22Rv1 (cell line): ENCODE measurements around the gene ITPKC.

Experiments used
- ZFX ChIP-seq: fragments of 450-650 bp; IDR thresholded peaks from 2 replicates; pipeline ENCODE4 v1.6.1; 2017; ENCODE audit warnings: antibody characterized with exemption, borderline replicate concordance
- TF ChIP-seq, protein P1 (sequence below): fragments of 450-650 bp; IDR thresholded peaks from 2 replicates; pipeline ENCODE4 v1.5.1; 2017; ENCODE audit warnings: mild to moderate bottlenecking

DNA sequence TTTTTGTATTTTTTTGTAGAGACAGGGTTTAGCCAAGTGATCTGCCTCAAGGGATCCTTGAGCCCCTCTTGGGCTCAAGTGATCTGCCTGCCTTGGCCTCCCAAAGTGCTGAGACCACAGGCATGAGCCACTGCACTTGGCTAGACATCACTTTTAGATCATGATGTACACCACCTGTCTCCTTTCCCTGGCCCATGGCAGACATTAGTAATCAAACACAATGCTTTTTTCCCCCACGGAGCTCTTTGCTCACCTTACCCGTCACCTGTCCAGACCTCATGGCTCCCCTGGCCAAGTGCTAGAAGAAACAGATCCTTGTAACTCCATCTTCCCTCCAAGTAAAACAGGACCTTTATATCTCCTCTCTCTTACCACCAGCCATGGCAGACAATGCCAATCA is 44.9 kb upstream of the ITPKC start:
- TF ChIP-seq, protein P1, sequence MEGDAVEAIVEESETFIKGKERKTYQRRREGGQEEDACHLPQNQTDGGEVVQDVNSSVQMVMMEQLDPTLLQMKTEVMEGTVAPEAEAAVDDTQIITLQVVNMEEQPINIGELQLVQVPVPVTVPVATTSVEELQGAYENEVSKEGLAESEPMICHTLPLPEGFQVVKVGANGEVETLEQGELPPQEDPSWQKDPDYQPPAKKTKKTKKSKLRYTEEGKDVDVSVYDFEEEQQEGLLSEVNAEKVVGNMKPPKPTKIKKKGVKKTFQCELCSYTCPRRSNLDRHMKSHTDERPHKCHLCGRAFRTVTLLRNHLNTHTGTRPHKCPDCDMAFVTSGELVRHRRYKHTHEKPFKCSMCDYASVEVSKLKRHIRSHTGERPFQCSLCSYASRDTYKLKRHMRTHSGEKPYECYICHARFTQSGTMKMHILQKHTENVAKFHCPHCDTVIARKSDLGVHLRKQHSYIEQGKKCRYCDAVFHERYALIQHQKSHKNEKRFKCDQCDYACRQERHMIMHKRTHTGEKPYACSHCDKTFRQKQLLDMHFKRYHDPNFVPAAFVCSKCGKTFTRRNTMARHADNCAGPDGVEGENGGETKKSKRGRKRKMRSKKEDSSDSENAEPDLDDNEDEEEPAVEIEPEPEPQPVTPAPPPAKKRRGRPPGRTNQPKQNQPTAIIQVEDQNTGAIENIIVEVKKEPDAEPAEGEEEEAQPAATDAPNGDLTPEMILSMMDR, result no peak
- no peak for TF ChIP-seq ZFX
